ENCODE results near the gene BPTF.
"Not testable (repeated sequence)": the region's sequence is repeated elsewhere in the genome, so short reads cannot be mapped to it uniquely, and the experiment has no call there.

BPTF gene

DNA sequence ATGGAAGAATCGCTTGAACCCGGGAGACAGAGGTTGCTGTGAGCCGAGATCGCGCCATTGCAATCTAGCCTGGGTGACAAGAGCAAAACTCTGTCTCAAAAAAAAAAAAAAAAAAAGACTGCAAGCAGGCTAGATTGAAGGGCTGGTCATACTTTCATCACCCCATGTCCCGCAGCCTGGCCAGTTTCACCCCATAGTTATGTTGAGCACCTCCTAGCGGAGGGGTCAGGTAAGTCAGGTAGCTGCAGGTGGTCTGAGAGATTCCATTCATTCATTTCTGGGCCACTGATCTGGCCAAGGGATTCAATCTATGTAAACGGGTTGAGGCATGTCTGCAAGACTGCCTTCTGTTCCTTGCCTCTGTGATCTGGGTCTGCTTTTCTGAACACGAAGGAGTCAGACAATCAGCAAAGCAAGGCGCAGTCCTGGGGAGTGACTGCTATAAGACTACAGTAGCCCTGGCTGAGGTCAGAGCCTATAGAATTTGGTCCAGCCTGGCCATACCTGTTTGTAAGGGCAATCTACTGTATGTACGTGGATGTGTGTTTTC, 23.6 kb upstream of the BPTF start:
- H3K27ac ChIP-seq = no peak overlapping the region
- H3K4me3 ChIP-seq = no peak overlapping the region
- H3K36me3 ChIP-seq (ENCODE audit: insufficient read depth, low read length) = no peaks in the 10 kb centered on the region
- no peak for DNase-seq (ENCODE audit: low read depth, low spot score)
- H3K9ac ChIP-seq (ENCODE audit: insufficient read length) = no peak overlapping the region
- H3K9me3 ChIP-seq (ENCODE audit: low read depth, low read length) = no peaks in the 10 kb centered on the region
- TF ChIP-seq FOXP2 (optimal IDR thresholded peaks at IDR 0.05; ENCODE audit: control extremely low read depth, extremely low read length, insufficient read depth) (no peak), EZH2 (IDR thresholded peaks at IDR 0.05) (no peak), POLR2AphosphoS5 (IDR thresholded peaks at IDR 0.05; ENCODE audit: borderline replicate concordance, low read depth, low read length) (no peak)

DNA sequence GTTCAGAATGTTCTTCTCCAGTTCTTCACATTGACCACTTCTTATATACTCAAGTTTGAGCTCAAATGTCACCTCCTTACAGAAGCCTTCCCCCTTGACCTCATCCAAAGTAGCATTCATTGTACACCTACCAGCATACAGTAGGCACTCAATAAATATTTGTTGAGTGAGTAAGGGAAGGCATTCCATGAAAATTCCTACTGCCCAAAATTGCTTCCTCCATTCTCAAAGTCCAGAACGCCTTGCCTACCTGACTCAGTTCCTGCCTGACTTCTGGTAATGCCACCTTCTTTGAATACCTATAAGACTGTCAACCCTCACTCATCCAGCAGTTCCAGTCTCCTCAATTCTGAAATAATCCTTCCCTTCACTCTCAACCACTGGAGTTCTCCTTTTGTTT, 14.8 kb upstream of the BPTF start:
- Histone ChIP-seq H3K36me3 (ENCODE audit: insufficient read depth, low read length) (no peaks in the 10 kb centered on the region), H3K27ac (no peak overlapping the region), H3K4me3 (no peak overlapping the region), H3K9me3 (ENCODE audit: low read depth, low read length) (no peaks in the 10 kb centered on the region), H3K9ac (ENCODE audit: insufficient read length) (no peak overlapping the region)
- TF ChIP-seq FOXP2 (optimal IDR thresholded peaks at IDR 0.05; ENCODE audit: control extremely low read depth, extremely low read length, insufficient read depth) (no peak), EZH2 (IDR thresholded peaks at IDR 0.05) (no peak), POLR2AphosphoS5 (IDR thresholded peaks at IDR 0.05; ENCODE audit: borderline replicate concordance, low read depth, low read length) (no peak)
- DNase-seq (ENCODE audit: low read depth, low spot score) = no peak

- not testable (repeated sequence) for H3K4me3 ChIP-seq; H3K36me3 ChIP-seq (ENCODE audit: insufficient read depth, low read length); H3K9me3 ChIP-seq (ENCODE audit: low read depth, low read length); DNase-seq (ENCODE audit: low read depth, low spot score); H3K27ac ChIP-seq; H3K9ac ChIP-seq (ENCODE audit: insufficient read length)
Observed at GRCh38 chr17:67812380-67812779, 12.9 kb upstream of the BPTF start.

- TF ChIP-seq FOXP2 (optimal IDR thresholded peaks at IDR 0.05; ENCODE audit: control extremely low read depth, extremely low read length, insufficient read depth) (no peak), EZH2 (IDR thresholded peaks at IDR 0.05) (no peak), POLR2AphosphoS5 (IDR thresholded peaks at IDR 0.05; ENCODE audit: borderline replicate concordance, low read depth, low read length) (no peak)
- Histone ChIP-seq H3K4me3 (no peak overlapping the region), H3K36me3 (ENCODE audit: insufficient read depth, low read length) (no peaks in the 10 kb centered on the region), H3K27ac (no peak overlapping the region), H3K9ac (ENCODE audit: insufficient read length) (no peak overlapping the region), H3K9me3 (ENCODE audit: low read depth, low read length) (no peaks in the 10 kb centered on the region)
- no peak for DNase-seq (ENCODE audit: low read depth, low spot score)
Observed at GRCh38 chr17:67813803-67814180, 11.5 kb upstream of the BPTF start.

DNA sequence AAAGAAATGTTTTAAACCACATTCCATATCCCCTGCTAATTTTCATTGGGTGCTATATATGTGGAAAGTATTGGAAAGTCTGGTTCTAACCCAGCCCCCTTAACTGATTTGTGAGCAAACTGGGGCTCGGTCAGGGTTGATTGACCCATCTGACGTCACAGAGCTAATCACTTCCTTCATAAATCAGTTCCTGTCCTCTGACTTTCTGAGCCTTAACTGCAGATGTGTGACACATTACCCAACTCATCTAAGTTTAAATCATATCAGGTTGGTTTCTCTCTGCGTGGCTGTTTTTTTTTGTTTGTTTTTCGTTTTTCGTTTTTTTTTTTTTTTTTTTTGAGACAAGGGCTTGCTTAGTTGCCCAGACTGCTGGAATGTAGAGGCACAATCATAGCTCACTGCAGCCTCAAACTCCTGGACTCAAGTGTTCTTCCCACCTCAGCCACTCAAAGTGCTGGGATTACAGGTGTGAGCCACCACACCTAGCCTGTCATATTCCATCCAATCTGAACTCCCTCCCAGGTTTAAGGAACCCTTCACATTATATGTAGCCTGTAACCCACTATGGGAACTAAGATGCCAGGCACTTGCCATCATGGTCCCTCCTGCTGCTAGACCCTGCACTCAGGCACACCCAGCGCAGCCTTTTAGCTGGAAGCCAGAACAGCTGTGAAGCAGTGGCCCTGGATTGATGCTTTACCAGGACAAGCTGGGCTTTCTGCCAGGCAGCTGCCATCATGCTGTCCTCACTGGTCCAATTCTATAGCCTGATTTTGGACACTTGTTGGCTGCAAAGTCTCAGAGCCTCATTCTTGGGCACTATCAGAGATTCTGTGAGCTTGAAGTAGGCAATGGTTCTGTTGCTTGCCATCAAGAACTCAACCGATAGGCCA, 6.9 kb upstream of the BPTF start:
- no peak overlapping the region for H3K27ac ChIP-seq
- H3K9me3 ChIP-seq (ENCODE audit: low read depth, low read length) = no peaks in the 10 kb centered on the region
- H3K9ac ChIP-seq (ENCODE audit: insufficient read length) = no peak overlapping the region
- no peak for DNase-seq (ENCODE audit: low read depth, low spot score)
- H3K36me3 ChIP-seq (ENCODE audit: insufficient read depth, low read length) = no peaks in the 10 kb centered on the region
- TF ChIP-seq FOXP2 (optimal IDR thresholded peaks at IDR 0.05; ENCODE audit: control extremely low read depth, extremely low read length, insufficient read depth) (no peak), POLR2AphosphoS5 (IDR thresholded peaks at IDR 0.05; ENCODE audit: borderline replicate concordance, low read depth, low read length) (no peak), EZH2 (IDR thresholded peaks at IDR 0.05) (no peak)
- H3K4me3 ChIP-seq = no peak overlapping the region

DNA sequence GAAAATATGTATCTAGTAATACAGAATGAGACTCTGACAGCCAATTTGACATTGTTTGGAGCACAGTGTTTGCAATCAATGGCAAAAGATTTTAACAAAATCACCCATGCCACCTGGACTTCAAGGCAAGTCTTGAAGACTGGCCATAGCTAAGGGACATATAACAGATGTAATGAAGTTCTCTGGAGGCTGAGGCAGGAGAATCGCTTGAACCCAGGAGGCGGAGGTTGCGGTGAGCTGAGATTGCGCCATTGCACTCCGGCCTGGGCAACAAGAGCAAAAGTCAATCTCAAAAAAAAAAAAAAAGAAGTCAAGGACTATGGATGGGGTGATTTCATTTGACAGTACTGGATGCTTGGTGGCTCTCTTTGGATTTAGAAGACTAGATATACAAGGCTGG, 5.6 kb upstream of the BPTF start:
- Histone ChIP-seq H3K36me3 (ENCODE audit: insufficient read depth, low read length) (no peaks in the 10 kb centered on the region), H3K4me3 (no peak overlapping the region), H3K9me3 (ENCODE audit: low read depth, low read length) (no peaks in the 10 kb centered on the region), H3K27ac (no peak overlapping the region), H3K9ac (ENCODE audit: insufficient read length) (no peak overlapping the region)
- no peak for DNase-seq (ENCODE audit: low read depth, low spot score)
- TF ChIP-seq FOXP2 (optimal IDR thresholded peaks at IDR 0.05; ENCODE audit: control extremely low read depth, extremely low read length, insufficient read depth) = no peak
- TF ChIP-seq EZH2 (IDR thresholded peaks at IDR 0.05) = no peak
- no peak for TF ChIP-seq POLR2AphosphoS5 (IDR thresholded peaks at IDR 0.05; ENCODE audit: borderline replicate concordance, low read depth, low read length)

DNA sequence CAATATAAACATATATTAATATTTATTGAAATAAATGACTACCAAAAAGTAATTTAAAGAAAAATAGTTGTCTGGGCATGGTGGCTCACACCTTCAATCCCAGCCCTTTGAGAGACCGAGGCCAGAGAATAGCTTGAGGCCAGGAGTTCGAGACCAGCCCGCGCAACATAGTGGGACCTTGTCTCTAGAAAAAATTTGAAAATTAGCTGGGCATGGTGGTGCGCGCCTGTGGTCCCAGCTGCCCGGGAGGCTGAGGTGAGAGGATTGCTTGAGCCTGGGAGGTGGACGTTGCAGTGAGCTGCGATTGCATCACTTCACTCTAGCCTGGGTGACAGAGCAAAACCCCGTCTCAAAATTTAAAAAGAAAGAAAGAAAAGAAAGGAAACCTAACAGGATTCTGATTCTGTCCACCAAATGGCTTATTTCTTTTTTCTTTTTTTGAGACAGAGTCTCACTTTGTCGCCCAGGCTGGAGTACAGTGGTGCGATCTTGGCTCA, 3.4 kb upstream of the BPTF start:
- TF ChIP-seq FOXP2 (optimal IDR thresholded peaks at IDR 0.05; ENCODE audit: control extremely low read depth, extremely low read length, insufficient read depth) (no peak), EZH2 (IDR thresholded peaks at IDR 0.05) (no peak), POLR2AphosphoS5 (IDR thresholded peaks at IDR 0.05; ENCODE audit: borderline replicate concordance, low read depth, low read length) (no peak)
- Histone ChIP-seq H3K9ac (ENCODE audit: insufficient read length) (no peak overlapping the region), H3K9me3 (ENCODE audit: low read depth, low read length) (no peaks in the 10 kb centered on the region), H3K36me3 (ENCODE audit: insufficient read depth, low read length) (no peaks in the 10 kb centered on the region), H3K27ac (no peak overlapping the region), H3K4me3 (no peak overlapping the region)
- DNase-seq (ENCODE audit: low read depth, low spot score) = no peak

DNA sequence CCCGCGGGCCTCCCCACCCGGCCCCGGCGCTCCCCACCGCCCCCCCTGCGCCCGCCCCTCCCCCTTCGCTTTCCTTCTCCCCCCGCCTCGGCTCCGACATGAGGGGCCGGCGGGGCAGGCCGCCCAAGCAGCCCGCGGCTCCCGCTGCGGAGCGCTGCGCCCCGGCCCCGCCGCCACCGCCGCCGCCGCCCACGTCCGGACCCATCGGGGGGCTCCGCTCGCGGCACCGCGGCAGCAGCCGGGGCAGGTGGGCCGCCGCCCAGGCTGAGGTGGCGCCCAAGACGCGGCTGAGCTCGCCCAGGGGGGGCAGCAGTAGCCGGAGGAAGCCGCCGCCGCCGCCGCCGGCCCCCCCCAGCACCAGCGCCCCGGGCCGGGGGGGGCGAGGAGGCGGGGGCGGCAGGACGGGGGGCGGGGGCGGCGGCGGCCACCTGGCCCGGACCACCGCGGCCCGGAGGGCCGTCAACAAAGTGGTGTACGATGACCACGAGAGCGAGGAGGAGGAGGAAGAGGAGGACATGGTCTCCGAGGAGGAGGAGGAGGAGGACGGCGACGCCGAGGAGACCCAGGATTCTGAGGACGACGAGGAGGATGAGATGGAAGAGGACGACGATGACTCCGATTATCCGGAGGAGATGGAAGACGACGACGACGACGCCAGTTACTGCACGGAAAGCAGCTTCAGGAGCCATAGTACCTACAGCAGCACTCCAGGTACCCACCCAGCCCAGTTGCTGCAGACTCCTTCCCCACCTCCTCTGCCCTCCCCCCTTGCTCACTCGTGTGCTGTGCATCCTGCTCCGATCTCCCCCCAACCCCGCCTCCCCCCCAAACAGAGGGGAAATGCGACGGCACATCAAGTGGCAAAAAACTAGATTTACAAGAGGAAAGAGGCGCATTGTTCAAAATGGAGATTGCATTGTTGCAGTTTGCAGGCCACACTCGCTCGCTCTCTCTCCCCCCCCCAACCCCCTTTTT, 611 bp downstream of the BPTF start:
- peak overlapping the region; percentile 94 for H3K4me3 ChIP-seq
- H3K9ac ChIP-seq (ENCODE audit: insufficient read length) = peak overlapping the region; percentile 73
- H3K27ac ChIP-seq; H3K9me3 ChIP-seq (ENCODE audit: low read depth, low read length); H3K36me3 ChIP-seq (ENCODE audit: insufficient read depth, low read length); DNase-seq (ENCODE audit: low read depth, low spot score): not testable (repeated sequence)
